Caki2 (cell line): ENCODE data around the gene SIGLEC7. TPM values are rescaled to one million over a fixed set of nuclear protein-coding genes. Genes with fewer than 3 reads are reported as not detected.

Source experiments
- DNase-seq: peaks from one replicate; pipeline ENCODE4 v3.0.0-alpha.2; 2015; ENCODE audit warnings: low read depth
- in situ Hi-C: cut with HindIII; loops from 2 replicates; pipeline ENCODE4 v1.10.0; 2016; ENCODE audit warnings: low sequenced_read_pairs, low pct_unique_long_range_greater_than_20kb, mixed read lengths
- total RNA-seq: library from RNA; depleted of rRNA; stranded (reverse); fragments of >200 nt; shearing (Covaris generic); gene quantifications from 2 replicates; pipeline ENCODE4 v1.2.3, GENCODE V29; 2014; ENCODE audit warnings: low replicate concordance; rRNA removed

Gene SIGLEC7
- not detected in 2 replicates for total RNA-seq

DNA sequence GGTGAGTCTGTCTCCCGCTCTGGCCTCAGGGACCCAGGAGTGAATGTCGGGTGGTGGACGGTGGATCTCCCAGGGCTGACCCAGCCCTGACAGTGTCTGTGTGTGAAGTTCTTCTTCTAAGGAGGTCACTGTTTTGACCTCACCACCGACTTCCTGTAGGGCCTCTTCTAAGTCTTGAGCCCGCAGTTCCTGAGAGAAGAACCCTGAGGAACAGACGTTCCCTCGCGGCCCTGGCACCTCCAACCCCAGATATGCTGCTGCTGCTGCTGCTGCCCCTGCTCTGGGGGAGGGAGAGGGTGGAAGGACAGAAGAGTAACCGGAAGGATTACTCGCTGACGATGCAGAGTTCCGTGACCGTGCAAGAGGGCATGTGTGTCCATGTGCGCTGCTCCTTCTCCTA lies at the start of gene SIGLEC7:
Gene SIGLEC7 (plus strand): TSS at position 183 of the 400 bp plus-strand sequence. CDS start 69 bp downstream, at position 252.
- no peak for DNase-seq
- in situ Hi-C loops, result no loop called here

DNA sequence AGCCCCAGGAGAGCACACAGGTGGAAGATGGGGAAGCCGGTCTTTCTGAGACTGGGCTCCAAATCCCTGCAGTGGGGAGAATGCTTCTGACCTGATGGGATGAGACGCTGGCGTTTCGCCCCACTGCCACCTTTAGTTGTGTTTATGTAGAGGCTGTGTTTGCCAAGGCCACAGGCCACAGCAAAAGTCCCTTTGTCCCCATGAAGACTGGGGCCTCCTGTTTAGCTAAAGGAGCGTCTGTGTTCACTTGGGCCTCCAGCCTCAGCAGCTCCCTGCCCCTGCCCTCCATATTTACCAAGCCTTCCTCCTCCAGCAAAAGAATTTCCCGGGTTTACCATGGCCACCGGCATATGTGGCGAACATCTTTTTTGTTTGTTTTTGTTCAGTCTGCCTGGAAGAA lies 49.0 kb upstream of the SIGLEC7 start:
- no peak for DNase-seq
- in situ Hi-C loops, result no loop called here

- no peak for DNase-seq
- in situ Hi-C loops, result no loop called here
These were observed 48.4 kb upstream of the SIGLEC7 start for GRCh38 chr19:51093510-51094345.

- peak; percentile 34 for DNase-seq
- in situ Hi-C loops, result no loop called here
These were observed 47.3 kb upstream of the SIGLEC7 start for GRCh38 chr19:51094696-51095279.

DNA sequence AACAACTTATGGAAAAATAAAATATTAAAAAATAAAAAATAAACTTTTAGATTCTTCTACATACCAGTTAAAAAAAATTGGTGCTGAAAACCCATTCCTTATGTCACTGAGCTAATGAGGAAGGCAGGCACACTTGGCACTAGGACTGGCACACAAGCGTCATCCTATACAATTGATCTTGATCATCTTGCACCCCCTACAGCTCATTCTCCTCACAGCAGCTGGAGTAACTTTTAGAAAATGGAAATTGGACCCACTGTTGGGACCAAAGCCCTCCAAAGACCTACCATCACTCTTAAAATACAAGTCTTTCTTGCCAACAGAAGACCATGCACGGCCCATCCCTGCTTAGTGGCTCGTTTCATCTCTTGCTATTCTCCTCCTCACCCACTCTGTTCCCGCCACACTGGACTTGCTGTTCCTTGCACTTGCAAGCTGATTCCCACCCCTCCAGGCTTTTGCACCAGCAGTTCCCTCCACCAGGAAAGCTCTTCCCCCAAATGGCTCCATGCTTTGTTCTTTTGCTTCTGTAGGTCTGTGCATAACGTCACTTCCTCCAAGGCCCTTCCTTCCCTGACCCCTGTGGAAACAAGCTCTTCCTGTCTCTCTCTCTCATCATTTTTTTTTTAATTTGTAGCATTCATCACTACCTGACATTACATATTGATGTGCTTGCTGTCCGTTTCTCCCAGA lies 45.5 kb upstream of the SIGLEC7 start:
- in situ Hi-C loops, result no loop called here
- no peak for DNase-seq

DNA sequence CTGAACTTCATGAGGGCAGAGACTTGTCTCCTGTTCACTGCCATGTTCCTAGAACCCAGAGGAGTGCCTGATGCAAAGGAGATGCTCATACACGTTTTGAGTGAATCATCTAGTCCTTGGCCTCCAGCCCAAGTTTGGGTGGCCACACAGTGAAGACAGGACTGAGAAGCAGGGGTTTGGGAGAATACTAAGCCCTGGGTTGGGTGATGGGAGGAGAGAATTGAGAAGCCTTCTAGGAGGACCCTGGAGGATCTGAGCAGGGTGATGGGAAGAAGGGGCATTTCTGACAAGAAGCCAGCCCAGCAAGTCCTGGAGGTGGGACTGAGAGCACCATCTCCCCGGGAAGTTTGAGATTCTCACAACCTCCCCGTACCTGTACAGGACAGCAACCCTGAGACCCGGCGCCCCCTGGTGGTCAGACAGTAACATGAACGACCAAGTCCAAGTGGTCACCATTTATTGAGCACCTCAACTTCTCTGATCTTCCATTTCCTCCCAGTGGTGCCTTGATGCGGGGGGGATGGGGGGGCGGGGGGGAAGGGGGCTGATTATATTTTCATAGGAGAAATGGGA lies 44.8 kb upstream of the SIGLEC7 start:
- in situ Hi-C loops, result no loop called here
- peak; percentile 30 for DNase-seq

- in situ Hi-C loops, result no loop called here
- no peak for DNase-seq
These were observed 44.3 kb upstream of the SIGLEC7 start for GRCh38 chr19:51097796-51098195.

DNA sequence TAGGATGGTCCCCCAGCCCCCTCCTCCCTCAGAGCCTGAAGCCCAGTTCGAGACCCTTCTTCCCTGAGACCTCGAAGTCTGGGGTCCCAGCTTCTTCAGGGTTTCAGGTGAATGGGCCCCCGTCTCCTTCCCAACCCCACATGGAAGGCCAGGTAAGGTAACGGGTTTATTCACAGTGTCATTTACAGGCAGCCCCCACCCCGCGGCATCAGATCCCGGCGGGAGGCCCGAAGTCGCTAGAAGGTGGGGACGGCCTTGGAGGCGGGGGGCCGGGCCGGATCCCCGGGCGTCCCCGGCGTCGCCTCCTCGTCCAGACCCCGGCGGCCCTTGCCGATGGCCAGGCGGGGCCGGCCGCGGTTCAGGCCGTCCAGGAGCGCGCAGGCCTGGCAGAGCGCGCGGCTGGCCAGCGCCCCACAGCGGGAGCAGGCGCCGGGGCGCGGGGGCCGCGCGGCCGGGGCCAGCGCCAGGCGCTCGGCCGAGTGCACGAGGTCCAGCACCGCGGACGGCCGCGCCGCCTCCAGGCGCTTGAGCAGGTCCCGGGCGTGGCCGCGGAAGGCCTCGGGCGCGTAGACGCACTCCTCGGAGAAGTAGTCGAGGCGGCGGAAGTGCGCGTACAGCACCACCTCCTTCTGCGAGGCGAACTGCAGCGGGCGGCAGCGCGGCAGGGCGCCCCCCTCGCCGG lies 43.6 kb upstream of the SIGLEC7 start:
- DNase-seq, result no peak
- in situ Hi-C loops, result no loop called here

- DNase-seq, result no peak
- in situ Hi-C loops, result no loop called here
These were observed 43.1 kb upstream of the SIGLEC7 start for GRCh38 chr19:51099047-51099382.

GRCh38 chr19:51100601-51101000 lies 41.5 kb upstream of the SIGLEC7 start:
- no peak for DNase-seq
- in situ Hi-C loops, result no loop called here

- in situ Hi-C loops, result no loop called here
- DNase-seq, result no peak
These were observed 40.8 kb upstream of the SIGLEC7 start for GRCh38 chr19:51101171-51101865.

DNA sequence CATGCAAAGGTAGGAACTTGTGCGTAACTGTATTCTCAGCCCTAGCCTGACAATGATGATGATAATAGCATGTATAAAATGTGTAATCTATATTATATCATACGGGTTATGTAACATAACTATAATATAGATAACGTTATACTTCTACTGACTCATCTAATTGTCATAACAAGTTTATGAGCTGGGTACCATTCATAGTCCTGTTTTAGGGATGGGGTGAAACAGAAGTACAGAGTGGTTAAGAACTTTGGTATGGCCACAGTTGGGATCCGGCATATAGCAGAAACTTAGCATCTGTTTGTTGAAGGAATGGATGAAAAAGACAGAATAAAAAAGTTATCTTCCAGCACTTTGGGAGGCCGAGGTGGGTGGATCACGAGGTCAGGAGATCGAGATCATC lies 39.1 kb upstream of the SIGLEC7 start:
- no peak for DNase-seq
- in situ Hi-C loops, result no loop called here

GRCh38 chr19:51103926-51104341 lies 38.2 kb upstream of the SIGLEC7 start:
- in situ Hi-C loops, result no loop called here
- no peak for DNase-seq

GRCh38 chr19:51107406-51108065 lies 34.6 kb upstream of the SIGLEC7 start:
- in situ Hi-C loops, result no loop called here
- DNase-seq, result no peak

GRCh38 chr19:51108066-51108804 lies 33.9 kb upstream of the SIGLEC7 start, which contains the start of gene CTU1:
TSS of gene CTU1 (minus strand) at chr19:51108409. CDS start at chr19:51104569, 3,840 bp downstream.
- peak; percentile 99 for DNase-seq
- in situ Hi-C loops, result no loop called here

DNA sequence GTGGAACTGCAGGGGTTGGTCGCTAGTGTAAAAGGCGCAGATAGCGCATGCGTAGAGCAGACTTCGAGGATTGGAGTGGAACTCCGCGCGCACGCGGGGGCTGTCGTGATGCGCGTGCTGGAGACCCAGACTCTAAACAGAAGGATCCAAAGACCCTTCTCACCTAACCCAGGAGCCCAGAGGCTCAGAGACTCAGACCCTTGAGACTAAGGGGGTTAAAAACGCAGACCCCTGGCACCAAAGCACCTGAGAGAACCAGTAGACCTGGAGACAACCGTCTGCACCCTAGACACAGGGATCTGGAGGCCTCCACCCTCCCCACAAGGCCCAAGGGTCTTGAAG lies 33.3 kb upstream of the SIGLEC7 start:
- in situ Hi-C loops, result no loop called here
- DNase-seq, result no peak

DNA sequence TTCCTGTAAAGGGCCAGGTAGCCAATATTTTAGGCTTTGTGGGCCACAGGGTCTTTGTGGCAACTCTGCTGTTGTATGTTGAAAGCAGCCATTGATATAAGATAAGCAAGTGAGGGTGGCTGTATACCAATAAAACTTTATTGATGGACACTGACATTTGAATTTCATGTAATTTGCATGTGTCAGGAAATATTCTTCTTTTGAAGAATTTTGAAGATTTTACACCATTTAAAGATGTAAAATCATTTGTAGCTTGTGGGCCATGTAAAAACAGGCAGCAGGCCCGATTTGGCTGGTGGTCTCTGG lies 31.5 kb upstream of the SIGLEC7 start:
- in situ Hi-C loops, result no loop called here
- no peak for DNase-seq
